Measurements from ENCODE around the gene AASDHPPT.

GRCh38 chr11:106137061-106137460, 59.6 kb downstream of the AASDHPPT start:
- TF ChIP-seq CTCF (IDR thresholded peaks at IDR 0.05; ENCODE audit: low read length) (no peak), EZH2 (IDR thresholded peaks at IDR 0.05; ENCODE audit: borderline replicate concordance, low read length) (no peak)

Measured in OCI-LY1 (cell line).